Transverse colon (tissue), 4 donors: ENCODE results near the gene FAM131B. TPM values are rescaled to one million over a fixed set of nuclear protein-coding genes. Genes with fewer than 3 reads are reported as not detected.

Experiments used
- DNase-seq: peaks from one replicate; pipeline ENCODE4 v3.0.0-alpha.2; 2019
- H3K27ac ChIP-seq, 4 donors: fragments of 200-600 bp; sonication (generic); 2 replicates each; pipeline ENCODE4 v1.5.1; 2016 to 2018; ENCODE audit warnings: inconsistent platforms in 4 of 4
- H3K27me3 ChIP-seq: fragments of 200-600 bp; sonication (generic); 2 replicates; pipeline ENCODE4 v1.5.1; 2017; ENCODE audit warnings: inconsistent platforms
- H3K36me3 ChIP-seq, 4 donors: fragments of 200-600 bp; sonication (generic); 2 replicates each; pipeline ENCODE4 v1.5.1; 2017 to 2019; ENCODE audit warnings: inconsistent platforms in 4 of 4
- H3K4me1 ChIP-seq, 4 donors: fragments of 200-600 bp; sonication (generic); 2 replicates each; pipeline ENCODE4 v1.5.1; 2017 to 2020; ENCODE audit warnings: inconsistent platforms in 4 of 4
- H3K4me3 ChIP-seq, 4 donors: fragments of 200-600 bp; sonication (generic); 1 replicate in 1 of 4; 2 replicates in 3 of 4; pipeline versions ENCODE4 v1.5.1 to v1.6.1; 2017 to 2019; ENCODE audit warnings: inconsistent platforms in 4 of 4
- H3K9me3 ChIP-seq, 2 donors: fragments of 200-600 bp; sonication (generic); 2 replicates each; pipeline ENCODE4 v1.5.1; 2017 to 2019; ENCODE audit warnings: inconsistent platforms in 2 of 2
- EP300 ChIP-seq: sonication (generic); formaldehyde crosslinking; IDR thresholded peaks from one replicate; pipeline ENCODE4 v1.6.1; 2017; ENCODE audit warnings: antibody characterized with exemption, low read depth
- POLR2A ChIP-seq: fragments of 450-650 bp; IDR thresholded peaks from one replicate; pipeline ENCODE4 v1.6.1; 2016; ENCODE audit warnings: antibody characterized with exemption, mild to moderate bottlenecking, moderate library complexity
- POLR2AphosphoS5 ChIP-seq, 3 donors: sonication (generic); formaldehyde crosslinking; IDR thresholded peaks; one replicate each; pipeline ENCODE4 v1.6.1; 2016; ENCODE audit warnings: antibody characterized with exemption in 3 of 3
- WGBS, 2 donors: methylation state at CpG; one replicate each; pipeline ENCODE4 v1.1.5; 2018; ENCODE audit warnings: low coverage in 1 of 2; 5-methylcytosine and 5-hydroxymethylcytosine counted together
- in situ Hi-C, 4 donors: fragments of 200-750 bp; cut with MboI; loops; one replicate each; pipeline versions ENCODE4 v1.15.0 to v1.15.1; 2017; ENCODE audit warnings: low sequenced_read_pairs in 3 of 4, low pct_ligation_motif_present in 1 of 4, low pct_unique_long_range_greater_than_20kb in 1 of 4
- intact Hi-C: fragments of 100-400 bp; cut with DNase I; formaldehyde crosslinking; loops from one replicate; pipeline ENCODE4 v1.15.1; 2023; ENCODE audit warnings: low total_unique reads
- total RNA-seq, 4 donors: library from RNA; depleted of rRNA; stranded (reverse); fragments of >200 nt; gene quantifications; one replicate each; pipeline ENCODE4 v1.1.0, GENCODE V29; 2016
- TF ChIP-seq, protein P1 (sequence below), 5 experiments: fragments of 200-600 bp in 3 of 5; fragments of 450-650 bp in 2 of 5; sonication (generic) in 3 of 5; IDR thresholded peaks; 1 replicate in 2 of 5; 2 replicates in 3 of 5; pipeline ENCODE4 v1.5.1; 2016 to 2017; ENCODE audit warnings: antibody characterized with exemption in 5 of 5, inconsistent platforms in 3 of 5, mild to moderate bottlenecking in 2 of 5, moderate library complexity in 1 of 5

FAM131B gene
- total RNA-seq, 4 donors from 2014 or later: 2.2 to 33.4 (median 4.7) TPM

- WGBS, 2 donors: 23 to 24% methylated on average over 4 of the region's 4 CpGs
- no peaks in the 10 kb centered on the region for H3K36me3 ChIP-seq
- H3K9me3 ChIP-seq: no peaks in the 10 kb centered on the region
- in situ Hi-C loops: no loop called here
- TF ChIP-seq EP300: no peak
- TF ChIP-seq, protein P1, sequence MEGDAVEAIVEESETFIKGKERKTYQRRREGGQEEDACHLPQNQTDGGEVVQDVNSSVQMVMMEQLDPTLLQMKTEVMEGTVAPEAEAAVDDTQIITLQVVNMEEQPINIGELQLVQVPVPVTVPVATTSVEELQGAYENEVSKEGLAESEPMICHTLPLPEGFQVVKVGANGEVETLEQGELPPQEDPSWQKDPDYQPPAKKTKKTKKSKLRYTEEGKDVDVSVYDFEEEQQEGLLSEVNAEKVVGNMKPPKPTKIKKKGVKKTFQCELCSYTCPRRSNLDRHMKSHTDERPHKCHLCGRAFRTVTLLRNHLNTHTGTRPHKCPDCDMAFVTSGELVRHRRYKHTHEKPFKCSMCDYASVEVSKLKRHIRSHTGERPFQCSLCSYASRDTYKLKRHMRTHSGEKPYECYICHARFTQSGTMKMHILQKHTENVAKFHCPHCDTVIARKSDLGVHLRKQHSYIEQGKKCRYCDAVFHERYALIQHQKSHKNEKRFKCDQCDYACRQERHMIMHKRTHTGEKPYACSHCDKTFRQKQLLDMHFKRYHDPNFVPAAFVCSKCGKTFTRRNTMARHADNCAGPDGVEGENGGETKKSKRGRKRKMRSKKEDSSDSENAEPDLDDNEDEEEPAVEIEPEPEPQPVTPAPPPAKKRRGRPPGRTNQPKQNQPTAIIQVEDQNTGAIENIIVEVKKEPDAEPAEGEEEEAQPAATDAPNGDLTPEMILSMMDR (IDR thresholded peaks at IDR 0.05): no peak
- no peak for TF ChIP-seq POLR2AphosphoS5 (IDR thresholded peaks at IDR 0.05)
- no peak for TF ChIP-seq POLR2A
- intact Hi-C loops: no loop called here
- H3K27ac ChIP-seq: peak overlapping the region; percentile 15 to 58 (median 36)
- no peak overlapping the region for H3K4me3 ChIP-seq
- DNase-seq: peak; percentile 81
- no peaks in the 10 kb centered on the region for H3K27me3 ChIP-seq
- peaks cover 0 to 63% (median 25%) of the 10 kb centered on the region in 4 donors for H3K4me1 ChIP-seq
Observed at GRCh38 chr7:143372070-143372469, 9.6 kb upstream of the FAM131B start.

- DNase-seq: peak; percentile 58
- peak overlapping the region; percentile 34 to 67 (median 58) for H3K27ac ChIP-seq
- in situ Hi-C loops: no loop called here
- H3K27me3 ChIP-seq: peaks cover 2% of the 10 kb centered on the region
- intact Hi-C loops: no loop called here
- no peaks in the 10 kb centered on the region for H3K36me3 ChIP-seq
- H3K9me3 ChIP-seq: no peaks in the 10 kb centered on the region
- no peak overlapping the region for H3K4me3 ChIP-seq
- H3K4me1 ChIP-seq: peaks cover 0 to 49% (median 25%) of the 10 kb centered on the region in 4 donors
- TF ChIP-seq POLR2A (no peak), POLR2AphosphoS5 (IDR thresholded peaks at IDR 0.05) (peak in 1 of 3 donors; percentile 9)
- 43 to 55% methylated on average over 7 to 12 of the region's 12 CpGs for WGBS, 2 donors
Observed at GRCh38 chr7:143369678-143370651, 7.5 kb upstream of the FAM131B start.

- no peaks in the 10 kb centered on the region for H3K9me3 ChIP-seq
- peaks cover 14% of the 10 kb centered on the region for H3K27me3 ChIP-seq
- no peak overlapping the region for H3K4me3 ChIP-seq
- DNase-seq: no peak
- H3K36me3 ChIP-seq: no peaks in the 10 kb centered on the region
- WGBS, 2 donors: 43 to 60% methylated on average over 1 of the region's 1 CpG
- in situ Hi-C loops: no loop called here
- intact Hi-C loops: no loop called here
- H3K27ac ChIP-seq: peak overlapping the region; percentile 37 to 62 (median 55)
- H3K4me1 ChIP-seq: peaks cover 0 to 47% (median 25%) of the 10 kb centered on the region in 4 donors
- TF ChIP-seq EP300 (no peak), POLR2AphosphoS5 (IDR thresholded peaks at IDR 0.05) (no peak), POLR2A (no peak)
- TF ChIP-seq, protein P1 (IDR thresholded peaks at IDR 0.05): no peak
Observed at GRCh38 chr7:143368387-143368786, 5.9 kb upstream of the FAM131B start.

GRCh38 chr7:143367972-143368371, 5.5 kb upstream of the FAM131B start:
- H3K4me1 ChIP-seq: peaks cover 0 to 49% (median 26%) of the 10 kb centered on the region in 4 donors
- H3K36me3 ChIP-seq: no peaks in the 10 kb centered on the region
- peak overlapping the region; percentile 37 to 62 (median 55) for H3K27ac ChIP-seq
- H3K9me3 ChIP-seq: no peaks in the 10 kb centered on the region
- peak; percentile 89 for DNase-seq
- in situ Hi-C loops (no loop called here), intact Hi-C loops (no loop called here)
- H3K4me3 ChIP-seq: no peak overlapping the region
- H3K27me3 ChIP-seq: peaks cover 18% of the 10 kb centered on the region
- TF ChIP-seq POLR2AphosphoS5 (IDR thresholded peaks at IDR 0.05) (peak in 2 of 3 donors; percentile 21 to 71), EP300 (no peak), POLR2A (no peak)
- 72% methylated on average over 4 of the region's 4 CpGs; no CpG with 5 or more reads in 1 of the 2 donors for WGBS, 2 donors
